Measurements from ENCODE around the gene BSDC1.
"Not testable (repeated sequence)": the region's sequence is repeated elsewhere in the genome, so short reads cannot be mapped to it uniquely, and the experiment has no call there.

- not testable (repeated sequence) for TF ChIP-seq CTCF (conservative IDR thresholded peaks at IDR 0.05); ZFX (IDR thresholded peaks at IDR 0.05)
Measured at GRCh38 chr1:32438777-32439176, 44.5 kb upstream of the BSDC1 start.
